Measurements from ENCODE around the gene BRSK2. TPM values are rescaled to one million over a fixed set of nuclear protein-coding genes. Genes with fewer than 3 reads are reported as not detected.

The BRSK2 gene
- total and polyA plus RNA-seq, 4 experiments from 2014 or later, result 0.18 to 0.47 (median 0.32) TPM

DNA sequence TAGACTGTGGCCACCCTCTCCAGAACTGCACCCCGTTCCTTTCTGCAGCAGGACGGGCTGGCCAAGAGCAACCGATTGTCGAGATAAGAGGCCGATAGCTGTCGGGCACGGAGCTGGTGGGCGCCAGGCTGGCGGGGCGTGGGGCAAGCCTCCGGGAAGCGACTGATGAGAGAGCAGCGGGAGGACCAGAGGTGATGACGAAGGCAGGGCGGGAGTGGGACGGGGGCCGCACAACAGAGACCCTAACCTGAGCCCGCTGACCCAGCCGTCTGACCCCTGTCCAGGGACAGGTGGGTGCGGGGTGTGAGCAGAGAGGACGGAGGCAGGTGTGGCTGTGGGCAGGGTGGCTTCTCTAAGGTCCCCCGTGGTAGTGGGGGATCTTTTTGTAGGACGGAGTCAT, 7.3 kb upstream of the BRSK2 start:
- no peaks in the 10 kb centered on the region for H3K36me3 Mint-ChIP-seq

DNA sequence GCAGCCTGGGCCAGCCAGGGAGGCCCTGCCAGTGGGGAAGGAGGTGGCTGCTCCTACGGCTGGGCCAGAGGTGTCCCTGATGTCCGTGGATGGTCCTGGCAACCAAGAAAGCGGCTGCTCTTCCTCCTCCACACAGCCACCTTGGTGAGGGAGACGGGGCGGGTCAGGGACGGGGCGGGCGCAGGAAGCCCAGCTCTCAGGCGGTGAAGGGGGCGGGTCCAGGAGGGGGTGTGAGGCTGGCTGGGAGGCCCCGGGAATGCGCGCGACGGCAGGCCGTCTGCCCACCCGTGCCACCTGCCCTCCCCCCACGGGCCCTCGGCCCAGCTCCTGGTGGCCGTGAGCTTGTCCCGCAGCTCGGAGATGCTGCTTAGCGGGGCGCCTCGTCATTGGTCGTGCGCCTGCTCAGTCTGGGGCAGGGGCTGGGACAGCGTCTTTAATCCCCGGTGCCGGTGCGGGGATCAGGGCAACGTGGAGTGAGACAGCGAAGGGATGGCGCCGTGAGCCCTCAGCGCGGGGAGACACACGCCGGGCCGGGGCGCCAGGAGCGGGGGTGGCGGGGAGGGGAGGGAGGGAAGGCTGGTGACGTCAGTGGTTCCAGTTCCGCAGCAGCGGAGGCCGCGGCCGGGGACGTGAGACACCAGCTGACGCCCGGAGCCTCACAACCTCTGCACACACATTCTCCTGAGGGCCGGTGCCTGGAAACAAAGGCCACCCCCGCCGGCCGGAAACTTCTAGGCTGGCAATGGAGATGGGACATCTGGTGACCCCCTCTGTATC, 6.7 kb upstream of the BRSK2 start:
- H3K4me1 ChIP-seq (ENCODE audit: insufficient read depth, low read length), result no peaks in the 10 kb centered on the region
- peak; percentile 72 to 86 (median 74) for DNase-seq
- no peaks in the 10 kb centered on the region for H3K36me3 Mint-ChIP-seq
- peak overlapping the region in 1 of 2 donors; percentile 57 for H3K4me3 ChIP-seq (ENCODE audit: low read length in 2 of 2)
- H3K27me3 ChIP-seq (ENCODE audit: insufficient read depth, low read length), result no peaks in the 10 kb centered on the region
- H3K27me3 Mint-ChIP-seq, result no peaks in the 10 kb centered on the region
- peak overlapping the region; percentile 77 to 90 (median 82) for H3K4me3 Mint-ChIP-seq
- intact Hi-C loops (cut with micrococcal nuclease), result loop anchor here (2.0 to 5.0 kb wide), 2 partner anchors 46 to 189 kb away; partner anchors contain the start of gene DUSP8
- no peaks in the 10 kb centered on the region for H3K36me3 ChIP-seq (ENCODE audit: insufficient read depth, low read length)
- H3K27ac Mint-ChIP-seq, result peak overlapping the region; percentile 87 to 94 (median 92)
- CTCF ChIA-PET (ENCODE audit: partially characterized antibody), result no interaction called here
- H3K9me3 Mint-ChIP-seq, result no peaks in the 10 kb centered on the region
- no peaks in the 10 kb centered on the region for H3K9me3 ChIP-seq (ENCODE audit: control insufficient read depth in 1 of 2, low read length in 2 of 2)
- peak overlapping the region; percentile 79 for H3K27ac ChIP-seq (ENCODE audit: low read depth, low read length)
- H3K4me1 Mint-ChIP-seq, result peaks cover 2 to 47% (median 10%) of the 10 kb centered on the region in 4 donors
- POLR2A ChIA-PET (ENCODE audit: partially characterized antibody), result interaction anchor here (1.0 to 2.1 kb wide), 5 partner anchors 22 to 121 kb away, joined by 3 to 15 read pairs (median 4); partner anchors contain the start of gene TOLLIP

More for the DNA sequence above, 7.3 kb upstream of the BRSK2 start:
- Mint-ChIP-seq H3K27me3 (no peaks in the 10 kb centered on the region), H3K4me1 (peaks cover 2 to 41% (median 7%) of the 10 kb centered on the region in 4 donors), H3K27ac (peak overlapping the region; percentile 70 to 94 (median 92)), H3K4me3 (peak overlapping the region; percentile 38 to 90 (median 56)), H3K9me3 (no peaks in the 10 kb centered on the region)
- Histone ChIP-seq H3K4me1 (ENCODE audit: insufficient read depth, low read length) (no peaks in the 10 kb centered on the region), H3K9me3 (ENCODE audit: control insufficient read depth in 1 of 2, low read length in 2 of 2) (no peaks in the 10 kb centered on the region), H3K27me3 (ENCODE audit: insufficient read depth, low read length) (no peaks in the 10 kb centered on the region), H3K27ac (ENCODE audit: low read depth, low read length) (peak overlapping the region; percentile 79), H3K4me3 (ENCODE audit: low read length in 2 of 2) (peak overlapping the region in 1 of 2 donors; percentile 57), H3K36me3 (ENCODE audit: insufficient read depth, low read length) (no peaks in the 10 kb centered on the region)
- ChIA-PET CTCF (ENCODE audit: partially characterized antibody) (no interaction called here), POLR2A (ENCODE audit: partially characterized antibody) (interaction anchor here (1.0 to 2.1 kb wide), 5 partner anchors 21 to 120 kb away, joined by 3 to 15 read pairs (median 4); partner anchors contain the start of gene TOLLIP)
- intact Hi-C loops (cut with micrococcal nuclease), result loop anchor here (2.0 to 5.0 kb wide), 2 partner anchors 46 to 190 kb away; partner anchors contain the start of gene DUSP8
- peak in 1 of 5 donors; percentile 35 for DNase-seq

DNA sequence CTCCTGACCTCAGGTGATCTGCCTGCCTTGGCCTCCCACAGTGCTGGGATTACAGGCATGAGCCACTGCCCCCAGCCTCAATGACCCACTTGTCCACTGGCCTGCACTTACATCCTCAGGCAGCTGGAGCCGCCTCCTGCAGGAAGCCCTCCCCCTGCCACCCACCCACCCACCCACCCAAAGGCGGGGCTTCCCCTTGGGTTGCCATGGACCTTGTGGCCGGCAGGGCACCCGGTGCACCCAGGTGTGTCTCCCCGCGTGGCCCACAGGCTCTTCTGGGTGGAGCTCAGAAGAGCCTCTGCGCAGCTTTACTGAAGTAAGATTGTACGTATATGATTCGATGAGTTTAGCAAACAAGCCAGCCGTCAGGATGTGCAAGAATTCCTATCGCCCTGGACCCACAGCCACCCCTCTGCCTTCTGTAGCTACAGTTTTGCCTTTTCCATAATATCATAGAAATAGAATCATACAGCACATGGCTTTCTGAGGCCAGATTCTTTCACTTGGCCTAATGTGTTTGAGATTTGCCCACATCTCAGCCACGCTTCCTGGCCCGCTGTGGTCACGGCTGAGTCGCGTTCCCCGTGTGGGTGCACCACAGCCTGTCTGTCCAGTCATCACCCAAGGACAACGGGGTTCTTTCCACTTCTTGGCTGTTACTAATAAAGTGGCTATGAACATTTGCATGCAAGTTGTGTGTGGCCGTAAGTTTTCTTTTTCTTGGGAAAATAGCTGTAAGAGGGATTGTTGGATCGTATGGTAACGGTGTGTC, 5.3 kb upstream of the BRSK2 start:
- H3K27me3 Mint-ChIP-seq, result no peaks in the 10 kb centered on the region
- POLR2A ChIA-PET (ENCODE audit: partially characterized antibody), result interaction anchor here (1.9 kb wide), 1 partner anchor 75 kb away, joined by 15 read pairs; the partner anchor contains the start of gene TOLLIP
- Histone ChIP-seq H3K9me3 (ENCODE audit: control insufficient read depth in 1 of 2, low read length in 2 of 2) (no peaks in the 10 kb centered on the region), H3K4me1 (ENCODE audit: insufficient read depth, low read length) (peaks cover 9% of the 10 kb centered on the region), H3K27ac (ENCODE audit: low read depth, low read length) (no peak overlapping the region), H3K27me3 (ENCODE audit: insufficient read depth, low read length) (no peaks in the 10 kb centered on the region), H3K4me3 (ENCODE audit: low read length in 2 of 2) (no peak overlapping the region), H3K36me3 (ENCODE audit: insufficient read depth, low read length) (no peaks in the 10 kb centered on the region)
- H3K36me3 Mint-ChIP-seq, result no peaks in the 10 kb centered on the region
- H3K4me3 Mint-ChIP-seq, result peak overlapping the region in 6 of 8 donors; percentile 13 to 52 (median 42)
- peak overlapping the region in 4 of 7 donors; percentile 32 to 92 (median 41) for H3K27ac Mint-ChIP-seq
- CTCF ChIA-PET (ENCODE audit: partially characterized antibody), result no interaction called here
- no peak for DNase-seq
- no peaks in the 10 kb centered on the region for H3K9me3 Mint-ChIP-seq
- intact Hi-C loops (cut with micrococcal nuclease), result loop anchor here (5.0 kb wide), 1 partner anchor 188 kb away; the partner anchor contains the start of gene DUSP8
- H3K4me1 Mint-ChIP-seq, result peaks cover 2 to 48% (median 12%) of the 10 kb centered on the region in 4 donors

DNA sequence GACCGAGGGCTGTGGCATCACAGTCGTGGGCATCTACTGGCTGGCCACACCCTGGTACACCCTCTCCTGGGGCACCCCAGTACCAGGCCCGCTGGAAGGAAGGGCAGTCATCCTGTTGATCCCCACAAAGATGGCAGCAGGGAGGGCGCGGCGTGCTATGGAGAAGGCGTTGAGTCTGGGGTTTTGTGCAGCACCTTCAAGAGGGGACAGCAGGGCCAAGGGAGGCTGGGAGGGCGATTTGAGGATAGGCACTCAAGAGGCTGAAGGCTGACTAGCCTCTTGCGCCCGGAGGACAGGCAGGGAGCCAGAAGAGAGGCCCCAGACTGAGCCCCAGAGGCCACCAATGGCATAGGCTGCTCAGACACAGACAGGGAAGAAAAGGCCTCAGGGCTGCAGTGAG, 2.2 kb upstream of the BRSK2 start:
- Mint-ChIP-seq H3K27ac (peak overlapping the region in 2 of 7 donors; percentile 7 to 42), H3K36me3 (no peaks in the 10 kb centered on the region), H3K27me3 (peaks cover 10 to 11% of the 10 kb centered on the region in 2 donors), H3K4me3 (peak overlapping the region in 7 of 8 donors; percentile 38 to 70 (median 60)), H3K4me1 (peaks cover 9 to 38% (median 13%) of the 10 kb centered on the region in 4 donors), H3K9me3 (no peaks in the 10 kb centered on the region)
- Histone ChIP-seq H3K27me3 (ENCODE audit: insufficient read depth, low read length) (peaks cover 8% of the 10 kb centered on the region), H3K9me3 (ENCODE audit: control insufficient read depth in 1 of 2, low read length in 2 of 2) (no peaks in the 10 kb centered on the region), H3K4me3 (ENCODE audit: low read length in 2 of 2) (no peak overlapping the region), H3K36me3 (ENCODE audit: insufficient read depth, low read length) (no peaks in the 10 kb centered on the region), H3K27ac (ENCODE audit: low read depth, low read length) (no peak overlapping the region), H3K4me1 (ENCODE audit: insufficient read depth, low read length) (peaks cover 9% of the 10 kb centered on the region)
- ChIA-PET POLR2A (ENCODE audit: partially characterized antibody) (interaction anchor here (3.4 kb wide), 1 partner anchor 77 kb away, joined by 21 read pairs; the partner anchor contains the start of gene TOLLIP), CTCF (ENCODE audit: partially characterized antibody) (no interaction called here)
- no peak for DNase-seq
- intact Hi-C loops (cut with micrococcal nuclease), result loop anchor here (5.0 kb wide), 1 partner anchor 690 kb away; the partner anchor contains the start of genes DEAF1 and TMEM80

DNA sequence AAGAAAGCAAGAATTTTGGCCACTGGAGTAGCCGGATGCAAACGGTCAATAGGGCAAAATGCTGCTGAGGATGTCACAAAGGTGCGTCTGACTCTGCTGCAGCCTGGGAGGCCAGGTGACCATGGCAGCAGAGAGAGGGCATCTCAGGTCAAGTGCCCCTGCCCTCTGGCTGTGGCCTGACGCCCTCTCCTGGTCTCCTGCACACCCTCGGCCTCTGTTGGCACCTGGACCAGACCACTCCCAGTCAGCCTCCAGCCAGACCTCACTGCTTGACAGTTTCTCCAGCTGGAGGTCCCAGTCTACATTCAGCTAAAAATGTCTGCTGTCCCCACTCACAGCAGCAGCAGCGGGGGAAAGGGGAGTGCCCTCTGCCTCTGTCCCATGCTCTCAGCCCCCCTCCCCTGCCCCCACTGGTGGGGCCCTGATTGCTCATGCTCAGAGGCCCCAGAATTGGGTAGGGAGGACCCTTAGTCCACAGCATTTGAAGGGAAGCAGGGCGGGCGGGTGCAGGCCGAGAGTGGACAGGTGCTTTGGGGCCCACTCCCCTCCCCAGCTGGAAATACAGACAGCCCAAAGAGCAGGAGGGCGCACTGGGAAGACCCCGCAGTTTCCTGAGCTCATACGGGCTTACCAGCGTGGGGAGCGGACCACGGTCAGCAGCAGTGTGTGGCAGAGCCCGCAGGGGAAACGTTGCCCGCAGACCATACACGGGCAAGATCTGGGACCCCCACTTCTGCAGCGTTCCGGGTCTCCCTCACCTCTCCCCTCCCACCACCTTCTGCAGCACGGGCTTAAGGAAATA, 1.6 kb upstream of the BRSK2 start:
- peak overlapping the region in 1 of 7 donors; percentile 42 for H3K27ac Mint-ChIP-seq
- peaks cover 8% of the 10 kb centered on the region for H3K27me3 ChIP-seq (ENCODE audit: insufficient read depth, low read length)
- CTCF ChIA-PET (ENCODE audit: partially characterized antibody), result interaction anchor here (0.9 to 1.2 kb wide), 2 partner anchors 125 to 186 kb away, joined by 3 to 4 read pairs; no protein-coding TSS in a partner anchor
- peak overlapping the region in 1 of 2 donors; percentile 58 for H3K4me3 ChIP-seq (ENCODE audit: low read length in 2 of 2)
- peaks cover 9 to 33% (median 13%) of the 10 kb centered on the region in 4 donors for H3K4me1 Mint-ChIP-seq
- H3K4me1 ChIP-seq (ENCODE audit: insufficient read depth, low read length), result peaks cover 9% of the 10 kb centered on the region
- POLR2A ChIA-PET (ENCODE audit: partially characterized antibody), result interaction anchor here (1.9 to 3.4 kb wide), 2 partner anchors 78 to 125 kb away, joined by 12 to 21 read pairs; partner anchors contain the start of gene TOLLIP
- intact Hi-C loops (cut with micrococcal nuclease), result loop anchor here (5.0 kb wide), 1 partner anchor 691 kb away; the partner anchor contains the start of genes DEAF1 and TMEM80
- H3K27ac ChIP-seq (ENCODE audit: low read depth, low read length), result no peak overlapping the region
- H3K27me3 Mint-ChIP-seq, result peaks cover 10 to 16% of the 10 kb centered on the region in 2 donors
- peak overlapping the region in 5 of 8 donors; percentile 51 to 70 (median 60) for H3K4me3 Mint-ChIP-seq
- H3K9me3 ChIP-seq (ENCODE audit: control insufficient read depth in 1 of 2, low read length in 2 of 2), result no peaks in the 10 kb centered on the region
- H3K9me3 Mint-ChIP-seq, result peaks cover 0 to 2% (median 0%) of the 10 kb centered on the region in 8 donors
- DNase-seq, result no peak
- no peaks in the 10 kb centered on the region for H3K36me3 Mint-ChIP-seq
- no peaks in the 10 kb centered on the region for H3K36me3 ChIP-seq (ENCODE audit: insufficient read depth, low read length)

DNA sequence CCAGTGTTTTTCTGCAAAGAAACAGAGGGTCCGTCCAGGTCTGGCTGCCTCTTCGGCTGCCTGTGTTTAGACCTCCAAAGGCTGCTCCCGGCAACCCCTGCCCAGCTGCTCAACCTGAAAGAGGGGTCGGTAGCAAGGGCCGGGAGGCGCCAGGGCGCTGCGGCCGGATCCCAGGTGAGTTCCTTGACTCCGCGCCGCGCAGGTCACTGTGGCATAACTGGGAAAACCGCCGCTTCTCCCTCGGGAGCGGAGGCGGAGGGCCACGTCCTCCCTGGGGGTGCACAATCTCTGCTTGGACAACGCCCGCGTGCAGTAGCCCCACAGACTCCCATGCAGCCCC, 1.0 kb upstream of the BRSK2 start:
- POLR2A ChIA-PET (ENCODE audit: partially characterized antibody), result interaction anchor here (1.9 to 3.4 kb wide), 2 partner anchors 79 to 126 kb away, joined by 12 to 21 read pairs; partner anchors contain the start of gene TOLLIP
- DNase-seq, result no peak
- H3K4me3 Mint-ChIP-seq, result peak overlapping the region; percentile 61 to 86 (median 76)
- no peaks in the 10 kb centered on the region for H3K36me3 ChIP-seq (ENCODE audit: insufficient read depth, low read length)
- peak overlapping the region in 1 of 2 donors; percentile 58 for H3K4me3 ChIP-seq (ENCODE audit: low read length in 2 of 2)
- peaks cover 13 to 20% of the 10 kb centered on the region in 2 donors for H3K27me3 Mint-ChIP-seq
- CTCF ChIA-PET (ENCODE audit: partially characterized antibody), result interaction anchor here (0.9 to 1.2 kb wide), 2 partner anchors 126 to 186 kb away, joined by 3 to 4 read pairs; no protein-coding TSS in a partner anchor
- no peaks in the 10 kb centered on the region for H3K9me3 ChIP-seq (ENCODE audit: control insufficient read depth in 1 of 2, low read length in 2 of 2)
- H3K9me3 Mint-ChIP-seq, result peaks cover 0 to 2% (median 0%) of the 10 kb centered on the region in 8 donors
- H3K4me1 Mint-ChIP-seq, result peaks cover 6 to 29% (median 12%) of the 10 kb centered on the region in 4 donors
- peak overlapping the region in 1 of 7 donors; percentile 18 for H3K27ac Mint-ChIP-seq
- H3K36me3 Mint-ChIP-seq, result no peaks in the 10 kb centered on the region
- intact Hi-C loops (cut with micrococcal nuclease), result loop anchor here (1.0 to 5.0 kb wide), 3 partner anchors 79 to 691 kb away; partner anchors contain the start of genes DEAF1, TMEM80 and TOLLIP
- H3K27ac ChIP-seq (ENCODE audit: low read depth, low read length), result peak overlapping the region; percentile 61
- H3K4me1 ChIP-seq (ENCODE audit: insufficient read depth, low read length), result peaks cover 9% of the 10 kb centered on the region
- H3K27me3 ChIP-seq (ENCODE audit: insufficient read depth, low read length), result peaks cover 8% of the 10 kb centered on the region
